Esophagus muscularis mucosa (tissue), 4 donors: ENCODE data around the gene PRKCE. TPM values are rescaled to one million over a fixed set of nuclear protein-coding genes. Genes with fewer than 3 reads are reported as not detected.
"Not testable (repeated sequence)": the region's sequence is repeated elsewhere in the genome, so short reads cannot be mapped to it uniquely, and the experiment has no call there.

Experiments used
- DNase-seq: peaks from one replicate; pipeline ENCODE4 v3.0.0-alpha.2; 2017; ENCODE audit errors: extremely low spot score
- H3K27ac ChIP-seq, 4 donors: fragments of 200-600 bp; sonication (generic); replicated peaks in 1 of 4; 1 replicate in 3 of 4; 2 replicates in 1 of 4; pipeline ENCODE4 v1.5.1; 2016 to 2019; ENCODE audit warnings: mild to moderate bottlenecking in 1 of 4
- H3K27me3 ChIP-seq, 4 donors: fragments of 200-600 bp; sonication (generic); one replicate each; pipeline versions ENCODE4 v1.5.1 to v1.6.0; 2016 to 2019
- H3K36me3 ChIP-seq, 4 donors: fragments of 200-600 bp; sonication (generic); one replicate each; pipeline ENCODE4 v1.5.1; 2016 to 2019
- H3K4me1 ChIP-seq, 4 donors: fragments of 200-600 bp; sonication (generic); one replicate each; pipeline ENCODE4 v1.5.1; 2016 to 2019
- H3K4me3 ChIP-seq, 4 donors: fragments of 200-600 bp; sonication (generic); 1 replicate in 2 of 4; 2 replicates in 2 of 4; pipeline ENCODE4 v1.5.1; 2016 to 2019; ENCODE audit warnings: mild to moderate bottlenecking in 4 of 4, moderate library complexity in 1 of 4
- H3K9me3 ChIP-seq, 4 donors: fragments of 200-600 bp; sonication (generic); 1 replicate in 3 of 4; 2 replicates in 1 of 4; pipeline ENCODE4 v1.5.1; 2016 to 2019
- EP300 ChIP-seq: sonication (generic); formaldehyde crosslinking; IDR thresholded peaks from one replicate; pipeline ENCODE4 v1.6.1; 2017; ENCODE audit warnings: antibody characterized with exemption
- POLR2A ChIP-seq: fragments of 450-650 bp; IDR thresholded peaks from one replicate; pipeline ENCODE4 v1.6.1; 2017; ENCODE audit warnings: antibody characterized with exemption, moderate library complexity, mild to moderate bottlenecking, low read depth
- POLR2AphosphoS5 ChIP-seq, 2 donors: sonication (generic); formaldehyde crosslinking; IDR thresholded peaks; one replicate each; pipeline ENCODE4 v1.6.1; 2017; ENCODE audit warnings: antibody characterized with exemption in 2 of 2
- WGBS: methylation state at CpG from one replicate; pipeline ENCODE4 v1.1.5; 2018; 5-methylcytosine and 5-hydroxymethylcytosine counted together
- intact Hi-C: fragments of 100-400 bp; cut with DNase I; formaldehyde crosslinking; loops from one replicate; pipeline ENCODE4 v1.15.1; 2023
- total RNA-seq, 4 donors: library from RNA; depleted of rRNA; stranded (reverse); fragments of >200 nt; gene quantifications; one replicate each; pipeline versions ENCODE4 v1.1.0 to v1.2.1, GENCODE V29; 2016
- TF ChIP-seq, protein P1 (sequence below), 3 experiments: fragments of 200-600 bp in 2 of 3; fragments of 450-650 bp in 1 of 3; sonication (generic) in 2 of 3; IDR thresholded peaks; one replicate each; pipeline ENCODE4 v1.5.1; 2017 to 2019; ENCODE audit warnings: antibody characterized with exemption in 3 of 3, mild to moderate bottlenecking in 2 of 3, moderate library complexity in 1 of 3

Gene PRKCE
- total RNA-seq, 4 donors from 2014 or later: 11.6 to 21.1 (median 13.0) TPM

DNA sequence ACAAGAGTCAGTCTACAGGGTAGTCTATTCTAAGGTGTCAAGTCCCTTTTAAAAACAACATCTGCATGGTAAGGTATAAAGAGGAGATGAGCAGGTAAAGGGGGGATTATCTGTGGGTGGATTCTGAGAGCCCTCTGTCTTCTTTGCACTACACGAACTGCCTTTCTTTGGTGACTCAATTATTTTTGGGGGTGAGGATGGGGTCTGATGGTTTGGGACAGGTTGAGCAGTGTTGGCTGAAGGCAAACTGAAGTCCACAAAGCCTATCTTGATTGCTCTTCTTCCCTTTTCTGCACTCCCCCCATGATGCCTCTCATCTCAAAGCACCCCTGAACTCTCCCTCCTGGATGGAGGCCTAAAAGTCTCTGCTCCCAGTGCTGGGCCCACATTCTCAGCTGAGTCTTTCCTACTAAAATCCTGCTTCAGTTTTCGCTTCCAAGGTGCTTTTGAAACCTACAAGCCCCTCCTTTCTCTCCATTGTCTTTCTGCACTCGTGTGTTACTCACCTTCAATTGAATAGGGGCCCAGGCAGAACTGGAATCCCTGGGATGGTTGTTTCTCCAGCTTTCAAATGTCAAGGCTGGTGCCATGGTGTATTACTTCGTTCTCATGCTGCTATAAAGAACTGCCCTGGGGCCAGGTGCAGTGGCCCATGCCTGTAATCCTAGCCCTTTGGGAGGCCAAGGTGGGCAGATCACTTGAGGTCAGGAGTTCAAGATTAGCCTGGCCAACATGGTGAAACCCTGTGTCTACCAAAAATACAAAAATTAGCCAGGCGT is 64.3 kb downstream of the PRKCE start:
- Histone ChIP-seq H3K36me3 (no peaks in the 10 kb centered on the region), H3K27ac (no peak overlapping the region), H3K4me3 (no peak overlapping the region), H3K9me3 (no peaks in the 10 kb centered on the region), H3K4me1 (peaks cover 8 to 45% (median 32%) of the 10 kb centered on the region in 4 donors), H3K27me3 (no peaks in the 10 kb centered on the region)
- intact Hi-C loops: no loop called here
- 89% methylated on average over 5 of the region's 5 CpGs for WGBS
- no peak for TF ChIP-seq EP300
- TF ChIP-seq POLR2A: no peak
- TF ChIP-seq, protein P1, sequence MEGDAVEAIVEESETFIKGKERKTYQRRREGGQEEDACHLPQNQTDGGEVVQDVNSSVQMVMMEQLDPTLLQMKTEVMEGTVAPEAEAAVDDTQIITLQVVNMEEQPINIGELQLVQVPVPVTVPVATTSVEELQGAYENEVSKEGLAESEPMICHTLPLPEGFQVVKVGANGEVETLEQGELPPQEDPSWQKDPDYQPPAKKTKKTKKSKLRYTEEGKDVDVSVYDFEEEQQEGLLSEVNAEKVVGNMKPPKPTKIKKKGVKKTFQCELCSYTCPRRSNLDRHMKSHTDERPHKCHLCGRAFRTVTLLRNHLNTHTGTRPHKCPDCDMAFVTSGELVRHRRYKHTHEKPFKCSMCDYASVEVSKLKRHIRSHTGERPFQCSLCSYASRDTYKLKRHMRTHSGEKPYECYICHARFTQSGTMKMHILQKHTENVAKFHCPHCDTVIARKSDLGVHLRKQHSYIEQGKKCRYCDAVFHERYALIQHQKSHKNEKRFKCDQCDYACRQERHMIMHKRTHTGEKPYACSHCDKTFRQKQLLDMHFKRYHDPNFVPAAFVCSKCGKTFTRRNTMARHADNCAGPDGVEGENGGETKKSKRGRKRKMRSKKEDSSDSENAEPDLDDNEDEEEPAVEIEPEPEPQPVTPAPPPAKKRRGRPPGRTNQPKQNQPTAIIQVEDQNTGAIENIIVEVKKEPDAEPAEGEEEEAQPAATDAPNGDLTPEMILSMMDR (IDR thresholded peaks at IDR 0.05): no peak
- TF ChIP-seq POLR2AphosphoS5 (IDR thresholded peaks at IDR 0.05): no peak
- DNase-seq: no peak

DNA sequence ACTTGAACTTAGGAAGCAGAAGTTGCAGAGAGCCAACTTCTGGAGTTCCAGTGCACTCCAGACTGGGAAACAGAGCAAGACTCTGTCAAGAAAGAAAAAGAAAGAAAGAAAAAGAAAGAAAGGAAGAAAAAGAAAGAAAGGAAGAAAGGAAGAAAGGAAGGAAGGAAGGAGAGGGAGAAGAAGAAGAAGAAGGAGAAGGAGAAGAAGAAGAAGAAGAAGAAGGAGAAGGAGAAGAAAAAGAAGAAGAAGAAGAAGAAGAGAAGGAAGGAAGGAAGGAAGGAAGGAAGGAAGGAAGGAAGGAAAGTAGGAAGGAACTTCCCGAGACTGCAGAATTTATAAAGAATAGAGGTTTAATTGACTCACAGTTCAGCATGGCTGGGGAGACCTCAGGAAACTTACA is 65.0 kb downstream of the PRKCE start:
- H3K27ac ChIP-seq, H3K36me3 ChIP-seq, H3K4me3 ChIP-seq, DNase-seq, H3K27me3 ChIP-seq, H3K9me3 ChIP-seq, intact Hi-C loops: not testable (repeated sequence)
- peaks cover 8 to 45% (median 32%) of the 10 kb centered on the region in 4 donors for H3K4me1 ChIP-seq
- WGBS: 82% methylated on average over 1 of the region's 1 CpG

DNA sequence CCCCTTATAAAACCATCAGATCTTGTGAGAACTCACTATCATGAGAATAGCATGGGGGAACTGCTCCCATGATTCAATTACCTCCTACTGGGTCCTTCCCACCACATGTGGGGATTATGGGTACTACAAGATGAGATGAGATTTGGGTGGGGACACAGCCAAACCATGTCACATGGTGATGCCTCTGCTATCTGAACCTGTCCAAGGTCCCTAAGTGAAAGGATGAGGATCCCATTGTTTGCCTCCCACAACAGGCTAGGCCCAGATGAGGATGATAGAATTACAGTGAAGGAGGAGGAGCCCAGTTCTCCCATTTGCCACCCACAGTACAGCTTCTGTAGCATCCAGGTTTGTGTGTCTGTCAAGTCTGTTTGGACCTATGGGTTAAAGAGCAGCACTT is 65.4 kb downstream of the PRKCE start:
- H3K4me1 ChIP-seq: peaks cover 8 to 45% (median 32%) of the 10 kb centered on the region in 4 donors
- H3K36me3 ChIP-seq: no peaks in the 10 kb centered on the region
- no peaks in the 10 kb centered on the region for H3K9me3 ChIP-seq
- no peaks in the 10 kb centered on the region for H3K27me3 ChIP-seq
- DNase-seq: no peak
- H3K4me3 ChIP-seq: no peak overlapping the region
- H3K27ac ChIP-seq: no peak overlapping the region
- intact Hi-C loops: no loop called here
- no peak for TF ChIP-seq POLR2AphosphoS5 (IDR thresholded peaks at IDR 0.05)
- TF ChIP-seq EP300: no peak
- TF ChIP-seq POLR2A: no peak
- TF ChIP-seq, protein P1 (IDR thresholded peaks at IDR 0.05): no peak

DNA sequence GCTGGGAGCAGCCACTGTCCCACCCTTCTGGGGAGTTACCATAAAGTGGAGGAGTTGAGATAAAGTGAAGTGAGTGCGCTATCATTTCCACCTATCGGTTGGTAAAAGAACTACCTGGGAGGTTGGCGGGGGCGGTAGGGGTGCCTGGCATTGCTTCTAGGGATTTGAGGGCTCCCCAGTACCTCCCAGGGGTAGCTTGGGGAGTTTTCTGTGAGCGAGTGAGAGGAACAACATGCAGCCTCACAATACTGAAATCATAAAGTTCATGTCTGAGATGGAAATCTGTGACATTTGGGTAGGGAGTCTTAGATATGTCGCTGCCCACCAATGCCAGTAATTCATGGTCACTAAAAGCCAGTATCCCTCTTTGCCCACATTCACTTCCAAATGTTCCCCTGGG is 68.7 kb downstream of the PRKCE start:
- TF ChIP-seq POLR2A (no peak), POLR2AphosphoS5 (IDR thresholded peaks at IDR 0.05) (no peak), EP300 (no peak)
- TF ChIP-seq, protein P1 (IDR thresholded peaks at IDR 0.05): no peak
- intact Hi-C loops: no loop called here
- Histone ChIP-seq H3K27me3 (no peaks in the 10 kb centered on the region), H3K4me3 (no peak overlapping the region), H3K4me1 (peaks cover 5 to 39% (median 36%) of the 10 kb centered on the region in 4 donors), H3K9me3 (no peaks in the 10 kb centered on the region), H3K27ac (no peak overlapping the region), H3K36me3 (no peaks in the 10 kb centered on the region)
- DNase-seq: no peak
- WGBS: 91% methylated on average over 6 of the region's 6 CpGs

DNA sequence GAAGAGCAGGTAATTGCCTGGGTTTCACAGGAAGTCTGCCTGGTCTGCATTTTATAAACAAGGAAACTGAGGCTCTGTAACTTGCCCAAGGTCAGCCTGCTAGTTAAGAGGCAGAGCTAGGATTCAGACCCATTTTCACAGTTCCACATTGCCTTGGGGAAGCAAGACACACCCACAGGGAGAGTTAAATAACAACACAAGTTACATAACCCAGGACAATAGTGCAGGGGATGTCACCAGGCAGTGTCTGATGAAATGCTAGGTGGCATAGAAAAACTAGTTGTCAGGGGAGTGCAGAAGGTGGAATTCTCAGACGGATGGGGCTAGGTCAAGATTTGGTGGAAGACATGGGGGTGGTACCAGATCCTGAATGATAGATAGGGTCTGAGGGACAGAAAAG is 69.7 kb downstream of the PRKCE start:
- Histone ChIP-seq H3K36me3 (no peaks in the 10 kb centered on the region), H3K4me1 (peaks cover 5 to 39% (median 37%) of the 10 kb centered on the region in 4 donors), H3K27me3 (no peaks in the 10 kb centered on the region), H3K4me3 (no peak overlapping the region), H3K27ac (no peak overlapping the region), H3K9me3 (no peaks in the 10 kb centered on the region)
- TF ChIP-seq, protein P1 (IDR thresholded peaks at IDR 0.05): no peak
- TF ChIP-seq POLR2A (no peak), EP300 (no peak), POLR2AphosphoS5 (IDR thresholded peaks at IDR 0.05) (no peak)
- WGBS: 68% methylated on average over 1 of the region's 1 CpG
- intact Hi-C loops: no loop called here
- no peak for DNase-seq
